Activated CD8-positive, alpha-beta memory T cell treated with anti-CD3 and anti-CD28 coated beads for 24 hours (primary cell): ENCODE results near the gene CYP2S1.
"Not testable (repeated sequence)": the region's sequence is repeated elsewhere in the genome, so short reads cannot be mapped to it uniquely, and the experiment has no call there.

ENCODE experiments used
- DNase-seq: peaks from one replicate; pipeline ENCODE4 v3.0.0-alpha.2; 2020

Gene CYP2S1

GRCh38 chr19:41226874-41227390, 33.9 kb downstream of the CYP2S1 start:
- no peak for DNase-seq

DNA sequence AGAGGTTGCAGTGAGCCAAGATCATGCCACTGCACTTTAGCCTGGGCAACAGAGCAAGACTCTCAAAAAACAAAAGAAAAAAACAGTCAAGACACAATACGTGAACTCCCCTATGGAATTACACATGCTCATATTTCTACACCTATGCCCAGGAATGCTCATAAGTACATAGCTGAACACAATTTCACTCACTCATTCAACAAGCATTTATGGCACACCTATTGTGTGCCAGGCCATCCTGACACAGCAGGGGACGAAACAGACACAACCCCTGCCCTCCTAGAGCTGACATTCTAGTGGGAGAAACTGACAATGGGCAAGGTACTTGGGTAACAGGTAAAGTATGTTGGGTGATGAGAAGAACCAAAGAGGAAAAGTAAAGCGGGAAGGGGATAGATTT, 35.5 kb downstream of the CYP2S1 start:
- no peak for DNase-seq

GRCh38 chr19:41229338-41229737, 36.3 kb downstream of the CYP2S1 start:
- DNase-seq, result not testable (repeated sequence)

DNA sequence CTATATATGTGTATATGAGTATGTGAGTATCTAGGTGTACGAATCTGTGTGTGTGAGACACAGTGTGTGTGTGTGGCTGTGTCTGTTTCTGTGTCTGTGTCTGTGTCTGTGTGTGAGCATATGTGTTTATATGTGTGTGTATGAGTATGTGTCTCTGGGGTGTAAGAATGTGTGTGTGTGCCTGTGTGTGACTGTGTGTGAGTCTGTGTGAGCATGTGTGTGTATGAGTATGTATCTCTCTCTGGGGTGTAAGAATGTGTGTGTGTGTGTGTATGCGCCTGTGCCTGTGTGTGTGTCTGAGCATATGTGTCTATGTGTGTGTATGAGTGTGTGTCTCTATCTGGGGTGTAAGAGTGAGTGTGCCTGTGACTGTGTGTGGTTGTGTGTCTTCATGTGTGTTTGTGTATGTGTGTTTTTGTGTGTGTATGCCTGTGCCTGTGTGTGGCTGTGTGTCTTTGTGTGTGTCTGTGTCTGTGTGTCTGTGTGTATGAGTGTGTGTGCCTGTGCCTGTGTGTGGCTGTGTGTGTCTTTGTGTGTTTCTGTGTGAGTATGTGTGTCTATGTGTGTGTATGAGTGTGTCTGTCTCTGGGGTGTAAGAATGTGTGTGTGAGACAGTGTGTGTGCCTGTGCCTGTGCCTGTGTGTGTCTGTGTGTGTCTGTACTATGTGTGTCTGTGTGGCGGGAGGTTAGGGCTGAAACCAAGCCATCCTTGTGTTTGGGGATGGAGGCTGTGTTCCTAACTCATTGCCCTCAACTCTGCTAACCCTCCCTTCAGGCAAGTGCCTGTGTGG, 37.2 kb downstream of the CYP2S1 start:
- DNase-seq, result no peak

DNA sequence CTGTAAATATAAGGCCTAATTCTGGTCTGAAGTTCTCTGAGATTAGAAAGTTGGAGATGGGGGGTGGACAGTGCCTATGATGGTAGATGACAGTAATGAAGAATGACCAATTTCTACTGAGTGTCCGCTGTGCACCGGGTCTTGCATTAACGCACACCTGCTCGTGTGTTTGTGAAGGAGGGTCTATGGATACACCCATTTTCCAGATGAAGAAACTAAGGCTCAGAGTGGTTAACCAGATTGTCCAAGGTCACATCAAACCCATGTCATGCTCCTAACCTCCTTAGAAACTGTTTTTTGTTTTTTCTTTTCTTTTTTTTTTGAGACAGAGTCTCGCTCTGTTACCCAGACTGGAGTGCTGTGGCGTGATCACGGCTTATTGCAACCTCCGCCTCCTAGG, 39.7 kb downstream of the CYP2S1 start:
- no peak for DNase-seq

- no peak for DNase-seq
Observed at GRCh38 chr19:41233748-41234240, 40.8 kb downstream of the CYP2S1 start.

DNA sequence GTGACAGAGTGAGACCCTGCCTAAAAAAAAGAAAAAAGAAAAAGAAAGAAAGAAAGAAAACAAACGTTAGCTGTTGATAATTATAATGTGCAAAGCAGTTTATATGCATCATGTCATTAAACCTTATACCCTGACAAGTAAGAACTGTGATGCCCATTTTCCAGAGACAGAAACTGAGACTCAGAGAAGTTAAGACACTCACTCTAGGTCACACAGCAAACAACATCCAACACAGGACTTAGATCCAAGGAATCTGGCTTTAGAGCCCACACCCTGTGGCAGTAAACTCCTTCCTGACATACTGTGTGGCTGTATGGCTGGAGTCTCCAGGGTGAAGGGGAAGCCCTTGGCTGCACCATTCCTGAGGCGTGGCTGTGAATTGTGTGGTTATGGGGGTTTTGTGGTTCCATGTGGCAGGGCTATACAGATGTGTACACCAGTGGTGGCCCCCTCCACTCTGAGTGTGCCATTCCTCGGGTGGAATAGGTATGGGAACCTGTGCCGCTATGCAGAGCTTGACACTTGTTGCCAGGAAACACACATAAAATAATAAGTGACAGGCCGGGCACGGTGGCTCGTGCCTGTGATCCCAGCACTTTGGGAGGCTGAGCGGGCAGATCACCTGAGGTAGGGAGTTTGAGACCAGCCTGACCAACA, 41.6 kb downstream of the CYP2S1 start:
- DNase-seq, result no peak

- DNase-seq, result no peak
Observed at GRCh38 chr19:41235480-41235879, 42.5 kb downstream of the CYP2S1 start.

- DNase-seq, result no peak
Observed at GRCh38 chr19:41238244-41238643, 45.2 kb downstream of the CYP2S1 start.

GRCh38 chr19:41239363-41239762, 46.3 kb downstream of the CYP2S1 start:
- DNase-seq, result no peak

DNA sequence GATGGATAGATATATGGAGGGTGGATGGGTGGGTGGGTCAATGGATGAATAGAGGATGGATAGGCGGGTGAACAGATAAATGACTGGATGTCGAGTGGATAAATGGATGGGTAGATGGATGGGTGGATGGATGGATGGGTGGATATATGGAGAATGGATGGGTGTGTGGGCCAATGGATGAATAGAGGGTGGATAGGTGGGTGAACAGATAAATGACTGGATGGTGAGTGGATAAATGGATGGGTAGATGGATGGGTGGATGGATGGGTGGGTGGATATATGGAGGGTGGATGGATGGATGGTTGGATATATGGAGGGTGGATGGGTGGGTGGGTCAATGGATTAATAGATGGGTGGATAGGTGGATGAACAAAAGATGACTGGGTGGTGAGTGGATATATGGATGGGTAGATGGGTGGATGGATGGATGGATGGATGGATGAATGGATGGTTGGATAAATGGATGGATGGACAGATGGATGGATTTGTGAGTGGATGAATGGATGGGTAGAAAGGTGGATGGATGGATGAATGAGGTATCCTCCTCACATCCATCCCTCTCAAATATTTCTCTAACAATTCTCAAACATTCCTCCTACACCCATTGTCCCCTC, 47.0 kb downstream of the CYP2S1 start:
- no peak for DNase-seq

- no peak for DNase-seq
Observed at GRCh38 chr19:41241859-41242258, 48.8 kb downstream of the CYP2S1 start.

DNA sequence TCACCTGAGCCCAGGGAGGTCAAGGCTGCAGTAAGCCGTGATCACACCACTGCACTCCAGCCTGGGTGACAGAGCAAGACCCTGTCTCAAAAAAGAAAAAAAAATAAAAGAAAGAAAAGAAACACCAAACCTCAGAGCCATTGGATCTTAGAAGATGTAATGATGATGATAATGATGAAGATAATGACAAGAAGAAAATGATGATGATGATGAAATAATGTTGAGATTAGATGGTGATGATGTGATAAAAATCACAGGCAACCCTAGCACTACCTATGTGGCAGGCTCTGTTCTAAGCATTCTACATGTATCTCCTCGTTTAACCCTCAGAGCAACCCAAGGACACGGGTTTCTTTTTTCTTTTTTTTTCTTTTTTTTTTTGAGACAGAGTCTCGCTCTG, 51.1 kb downstream of the CYP2S1 start:
- no peak for DNase-seq

GRCh38 chr19:41245843-41246242, 52.8 kb downstream of the CYP2S1 start:
- DNase-seq, result no peak

DNA sequence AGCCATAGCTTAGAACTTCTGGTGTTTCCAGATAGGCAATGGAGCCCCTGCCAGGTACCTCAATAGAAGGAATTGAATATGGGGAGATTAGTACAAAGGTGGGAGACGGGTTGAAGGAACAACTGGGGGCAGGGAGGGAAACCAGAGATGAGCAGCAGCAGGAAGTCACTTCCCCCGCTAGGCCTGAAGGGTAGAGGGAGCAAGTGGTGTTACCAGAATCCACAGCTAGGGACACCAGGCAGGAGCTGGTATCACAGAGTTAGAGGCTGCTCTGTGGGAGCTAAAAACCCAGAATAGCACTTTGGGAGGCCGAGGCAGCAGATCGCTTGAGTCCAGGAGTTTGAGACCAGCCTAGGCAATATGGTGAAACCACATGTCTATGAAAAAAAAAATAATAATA, 55.9 kb downstream of the CYP2S1 start:
- DNase-seq, result no peak

- no peak for DNase-seq
Observed at GRCh38 chr19:41249707-41250423, 56.8 kb downstream of the CYP2S1 start.

- no peak for DNase-seq
Observed at GRCh38 chr19:41253660-41254059, 60.6 kb downstream of the CYP2S1 start.

DNA sequence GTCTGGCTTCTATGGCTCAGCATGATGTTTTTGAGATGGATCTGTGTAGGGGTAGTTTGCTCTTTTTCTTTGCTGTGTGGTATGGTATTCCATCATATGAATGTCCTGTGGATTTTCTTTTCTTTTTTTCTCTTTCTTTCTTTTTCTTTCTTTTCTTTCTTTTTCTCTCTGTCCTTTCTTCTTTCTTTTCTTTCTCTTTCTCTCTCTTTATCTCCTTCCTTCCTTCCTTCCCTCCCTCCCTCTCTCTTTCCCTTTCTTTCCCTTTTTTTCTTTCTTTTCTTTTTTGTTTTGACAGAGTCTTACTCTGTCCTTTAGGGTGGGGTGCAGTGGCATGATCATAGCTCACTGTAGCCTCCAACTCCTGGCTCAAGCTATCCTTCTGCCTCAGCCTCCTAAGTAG, 62.2 kb downstream of the CYP2S1 start:
- DNase-seq, result no peak
